Measurements from ENCODE around the gene PSD2.

PSD2 gene

DNA sequence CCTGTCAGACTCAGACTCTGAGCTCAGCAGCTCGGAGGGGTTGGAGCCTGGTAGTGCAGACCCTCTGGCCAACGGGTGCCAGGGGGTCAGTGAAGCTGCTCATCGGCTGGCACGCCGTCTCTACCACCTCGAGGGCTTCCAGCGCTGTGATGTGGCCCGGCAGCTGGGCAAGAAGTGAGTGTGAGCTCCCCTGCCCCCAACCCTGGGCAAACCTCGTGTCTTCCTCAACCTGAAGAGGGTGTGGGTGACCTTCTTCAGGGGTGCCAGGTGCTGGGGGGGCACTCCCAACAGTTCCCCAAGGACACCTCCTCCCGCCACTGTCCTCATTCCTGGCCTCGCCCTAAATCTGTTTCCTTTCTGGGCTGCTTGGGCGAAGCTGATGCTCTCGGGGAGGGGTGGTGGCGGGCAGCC is 18.6 kb downstream of the PSD2 start:
- DNase-seq, result no peak

DNA sequence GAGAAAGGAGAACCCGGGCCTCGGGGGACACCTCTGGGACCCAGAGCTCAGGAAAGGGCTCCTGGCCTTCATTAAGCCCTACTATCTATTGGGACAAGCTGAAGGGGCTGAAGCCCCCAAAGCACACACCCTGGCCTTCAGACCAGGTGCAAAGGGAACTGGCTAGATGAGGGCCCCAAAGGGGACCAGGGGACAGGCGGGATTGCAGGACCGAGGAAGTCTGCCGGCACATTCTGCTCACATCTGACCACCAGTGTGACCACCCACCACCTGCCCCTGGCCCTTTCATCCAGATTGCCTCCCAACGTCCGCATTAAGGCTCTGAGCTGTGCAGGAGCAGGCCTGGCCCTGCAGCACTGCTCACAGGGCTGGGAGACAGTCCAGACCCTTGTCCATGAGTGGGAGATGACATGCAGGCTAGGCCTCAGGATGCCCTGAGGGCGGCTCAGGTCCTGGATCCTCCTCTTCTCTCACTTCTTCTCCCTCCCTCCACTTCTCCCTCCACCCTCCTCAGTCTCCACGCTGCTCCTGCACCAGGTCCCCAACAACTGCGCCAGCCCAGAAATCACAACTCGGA is 19.2 kb downstream of the PSD2 start:
- no peak for DNase-seq

DNA sequence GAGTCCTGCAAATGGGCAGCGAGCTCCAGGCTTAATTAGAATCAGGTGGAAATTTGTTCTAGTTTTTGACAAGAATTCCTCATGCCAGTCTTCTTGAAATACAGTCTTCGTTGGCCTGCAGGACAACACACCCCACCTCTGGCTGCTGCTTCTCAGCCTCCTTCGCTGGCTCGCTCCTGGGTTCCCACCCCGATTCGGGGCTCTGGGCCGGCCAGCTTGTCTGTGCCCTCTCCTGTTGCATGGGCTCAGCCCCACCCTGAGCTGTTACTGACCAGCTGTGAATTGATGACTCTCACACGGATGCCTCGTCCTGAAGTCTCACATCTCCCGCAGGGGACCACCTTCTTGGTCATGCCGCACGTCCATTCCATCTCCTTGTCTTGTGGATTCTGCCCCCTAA is 21.0 kb downstream of the PSD2 start:
- no peak for DNase-seq

GRCh38 chr5:139817362-139817761 is 21.8 kb downstream of the PSD2 start:
- no peak for DNase-seq

DNA sequence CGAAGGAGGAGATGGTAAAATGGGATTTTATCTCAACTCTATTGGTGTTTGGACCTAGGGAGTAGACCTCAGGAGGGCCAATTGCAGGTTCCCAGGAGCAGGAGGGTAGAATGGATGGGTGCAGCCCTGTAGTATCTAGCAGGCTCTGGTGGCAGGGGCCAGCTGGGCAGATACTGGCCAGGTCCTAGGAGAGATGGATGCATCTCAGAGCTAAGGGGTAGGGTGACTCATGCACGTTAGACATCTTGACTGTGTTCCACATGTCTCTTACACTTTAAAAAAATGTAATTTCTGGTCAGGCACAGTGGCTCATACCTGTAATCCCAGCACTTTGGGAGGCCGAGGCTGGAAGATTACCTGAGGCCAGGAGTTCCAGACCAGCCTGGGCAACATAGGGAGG is 22.4 kb downstream of the PSD2 start:
- no peak for DNase-seq

- no peak for DNase-seq
Measured at GRCh38 chr5:139820130-139820529, 24.5 kb downstream of the PSD2 start.

- DNase-seq, result no peak
Measured at GRCh38 chr5:139820606-139821005, 25.0 kb downstream of the PSD2 start.

- DNase-seq, result no peak
Measured at GRCh38 chr5:139821806-139822552, 26.4 kb downstream of the PSD2 start.

GRCh38 chr5:139822553-139823425 is 27.2 kb downstream of the PSD2 start:
- DNase-seq, result no peak

DNA sequence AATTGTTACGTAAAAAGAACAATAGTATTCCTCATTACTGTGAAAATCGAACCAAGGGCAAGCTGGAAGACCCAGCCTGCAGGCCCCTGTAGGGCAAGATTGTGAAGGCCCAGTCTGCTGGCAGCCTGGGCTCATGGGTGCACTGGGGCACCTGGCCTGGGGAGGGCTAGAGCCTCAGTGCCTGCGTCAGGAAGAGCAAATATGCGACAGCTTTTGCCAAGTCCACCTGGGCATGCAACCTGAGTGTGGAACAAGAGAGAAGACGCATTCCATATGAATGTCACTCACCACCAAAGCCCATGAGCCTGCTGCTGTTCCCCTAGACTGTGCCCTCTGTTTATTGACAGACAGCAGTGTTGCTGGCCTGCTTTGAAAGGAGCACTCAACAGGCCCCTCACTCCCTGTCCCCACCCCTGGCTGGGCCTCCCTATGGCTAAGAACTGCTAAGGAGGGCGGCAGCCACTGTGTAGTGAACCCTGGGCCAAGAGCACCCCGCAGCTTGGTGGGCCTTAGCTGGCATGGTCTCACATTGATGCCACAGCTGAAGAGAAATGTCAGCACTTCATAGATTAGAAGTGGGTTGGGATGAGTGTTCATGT is 28.2 kb downstream of the PSD2 start:
- no peak for DNase-seq

GRCh38 chr5:139825690-139826089 is 30.1 kb downstream of the PSD2 start:
- no peak for DNase-seq

GRCh38 chr5:139828207-139828895 is 32.7 kb downstream of the PSD2 start:
- no peak for DNase-seq

GRCh38 chr5:139829471-139829870 is 33.9 kb downstream of the PSD2 start:
- no peak for DNase-seq

GRCh38 chr5:139831624-139832023 is 36.0 kb downstream of the PSD2 start:
- DNase-seq, result no peak

- DNase-seq, result no peak
Measured at GRCh38 chr5:139833525-139833924, 37.9 kb downstream of the PSD2 start.

GRCh38 chr5:139835656-139836055 is 40.0 kb downstream of the PSD2 start:
- DNase-seq, result no peak

DNA sequence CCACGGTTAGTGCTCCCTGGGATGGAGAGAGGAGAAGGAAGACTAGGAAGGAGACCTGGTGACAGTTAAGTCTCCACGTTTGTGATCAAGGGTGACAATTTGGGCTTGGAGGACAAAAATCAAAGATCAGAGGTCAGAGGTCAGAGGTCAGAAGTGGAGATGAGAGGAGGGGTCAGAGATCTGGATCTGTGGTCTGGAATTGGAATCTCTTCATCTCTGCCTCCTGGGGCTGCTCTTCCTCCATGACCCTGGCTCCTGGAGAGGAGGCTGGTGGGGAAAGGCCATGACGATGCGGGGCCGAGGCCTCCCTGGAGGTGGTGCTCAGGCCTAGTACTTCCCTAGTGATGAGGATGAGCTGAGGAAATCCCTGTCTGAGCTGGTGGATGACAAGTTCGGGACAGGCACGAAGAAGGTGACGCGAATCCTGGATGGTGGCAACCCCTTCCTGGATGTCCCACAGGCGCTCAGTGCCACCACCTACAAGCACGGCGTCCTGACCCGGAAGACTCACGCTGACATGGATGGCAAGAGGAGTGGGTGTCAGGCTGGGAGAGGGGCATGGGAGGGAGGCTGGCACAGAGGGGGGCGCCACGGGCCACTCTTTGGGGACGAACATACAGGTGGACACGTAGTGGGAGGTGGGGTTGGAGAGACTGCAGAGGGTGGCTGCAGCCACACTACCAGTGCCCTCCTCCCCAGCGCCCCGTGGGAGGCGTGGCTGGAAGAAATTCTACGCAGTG is 41.0 kb downstream of the PSD2 start:
- DNase-seq, result no peak

GRCh38 chr5:139837711-139838380 is 42.2 kb downstream of the PSD2 start:
- DNase-seq, result no peak

GRCh38 chr5:139838381-139839197 is 43.0 kb downstream of the PSD2 start:
- DNase-seq, result no peak

GRCh38 chr5:139839232-139839815 is 43.7 kb downstream of the PSD2 start:
- DNase-seq, result no peak
